ENCODE results near the gene TARDBP.
"Not testable (repeated sequence)": the region's sequence is repeated elsewhere in the genome, so short reads cannot be mapped to it uniquely, and the experiment has no call there.

The TARDBP gene

DNA sequence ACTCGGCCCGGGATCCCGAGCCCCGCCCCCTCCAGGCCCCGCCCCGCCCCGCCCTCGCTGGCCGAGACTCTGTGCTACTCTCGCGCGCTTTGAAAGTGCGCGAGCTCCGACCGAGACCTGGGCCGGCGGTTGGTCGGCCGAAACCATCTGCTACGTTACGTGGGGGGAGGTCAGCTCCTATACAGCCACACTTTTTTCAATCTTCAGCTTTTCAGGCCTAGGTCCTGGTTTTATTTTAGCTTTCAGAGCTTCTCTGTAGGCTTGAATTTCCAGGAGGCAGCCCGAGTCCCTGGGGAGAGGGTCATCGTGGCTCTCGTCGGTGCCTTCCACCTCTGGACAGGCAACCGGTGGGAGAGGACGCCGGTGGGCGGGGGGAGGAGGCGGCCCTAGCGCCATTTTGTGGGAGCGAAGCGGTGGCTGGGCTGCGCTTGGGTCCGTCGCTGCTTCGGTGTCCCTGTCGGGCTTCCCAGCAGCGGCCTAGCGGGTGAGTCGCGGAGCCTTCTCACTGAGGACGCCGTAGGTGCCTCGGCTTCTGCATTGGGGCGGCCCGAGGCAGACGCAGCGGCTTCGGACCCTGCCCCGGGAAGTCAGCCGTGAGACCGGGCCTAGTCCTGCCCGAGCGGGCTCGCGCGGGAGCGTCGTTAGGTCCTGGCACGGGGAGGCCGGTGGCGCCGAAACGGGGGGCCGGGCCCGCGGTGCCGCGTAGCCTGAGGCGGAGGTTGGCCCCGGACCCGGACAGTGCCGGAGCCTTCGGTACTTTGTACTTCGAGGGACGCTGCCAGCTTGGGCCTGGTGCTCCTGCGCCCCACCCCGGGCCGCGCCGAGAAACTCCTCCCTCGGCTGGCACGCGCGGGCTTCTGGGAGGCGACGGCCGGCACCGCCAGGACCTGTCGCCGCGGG, at the start of gene TARDBP:
Gene TARDBP, plus strand, starts transcription at position 395 of the 900 bp plus-strand sequence. CDS start 1,074 bp downstream, outside the sequence.
- DNase-seq (ENCODE audit: low spot score), result peak; percentile 99

DNA sequence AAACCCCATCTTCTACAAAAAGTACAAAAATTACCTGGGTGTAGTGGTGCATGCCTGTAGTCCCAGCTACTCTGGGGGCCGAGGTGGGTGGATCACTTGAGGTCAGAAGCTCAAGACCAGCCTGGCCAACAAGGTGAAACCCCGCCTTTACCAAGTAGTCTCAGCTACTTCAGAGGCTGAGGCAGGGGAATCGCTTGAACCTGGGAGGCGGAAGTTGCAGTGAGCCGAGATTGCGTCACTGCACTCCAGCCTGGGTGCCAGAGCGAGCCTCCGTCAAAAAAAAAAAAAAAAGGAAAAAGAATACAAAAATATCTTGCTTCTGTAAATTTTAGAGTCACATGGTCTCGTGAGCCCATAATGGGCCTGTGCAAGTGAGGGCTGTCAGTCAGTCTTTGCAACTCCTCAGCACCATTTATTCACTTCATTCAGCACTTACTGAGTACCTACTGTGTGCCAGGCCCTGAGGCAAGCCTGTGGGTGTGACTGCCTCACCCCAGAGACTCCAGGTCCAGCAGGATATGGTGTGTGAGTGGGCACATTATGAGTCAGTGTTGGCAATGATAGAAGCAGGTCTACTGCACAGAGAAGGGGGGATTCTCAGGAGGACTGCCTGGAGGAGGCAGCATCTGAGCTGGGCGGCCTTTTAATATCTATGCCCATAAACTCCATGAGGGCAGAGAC, 46.8 kb upstream of the TARDBP start:
- DNase-seq (ENCODE audit: low spot score), result no peak

DNA sequence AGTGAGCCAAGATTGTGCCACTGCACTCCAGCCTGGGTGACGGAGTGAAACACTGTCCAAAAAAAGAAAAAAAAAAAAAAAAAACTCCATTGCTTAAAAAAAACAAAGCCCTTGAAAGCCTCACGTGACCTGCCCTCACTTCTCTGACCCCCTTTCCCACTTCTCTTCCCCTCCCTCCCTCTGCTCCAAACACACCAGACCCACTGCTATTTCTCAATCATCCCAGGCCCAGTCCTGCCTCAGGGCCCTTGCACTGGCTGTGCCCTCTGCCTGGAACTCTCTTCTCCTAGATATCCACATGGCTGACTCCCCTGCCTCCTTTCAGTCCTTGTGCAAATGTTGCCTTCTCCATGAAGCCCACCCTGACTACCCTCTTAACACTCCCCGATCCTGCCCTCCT, 45.4 kb upstream of the TARDBP start:
- DNase-seq (ENCODE audit: low spot score), result no peak

DNA sequence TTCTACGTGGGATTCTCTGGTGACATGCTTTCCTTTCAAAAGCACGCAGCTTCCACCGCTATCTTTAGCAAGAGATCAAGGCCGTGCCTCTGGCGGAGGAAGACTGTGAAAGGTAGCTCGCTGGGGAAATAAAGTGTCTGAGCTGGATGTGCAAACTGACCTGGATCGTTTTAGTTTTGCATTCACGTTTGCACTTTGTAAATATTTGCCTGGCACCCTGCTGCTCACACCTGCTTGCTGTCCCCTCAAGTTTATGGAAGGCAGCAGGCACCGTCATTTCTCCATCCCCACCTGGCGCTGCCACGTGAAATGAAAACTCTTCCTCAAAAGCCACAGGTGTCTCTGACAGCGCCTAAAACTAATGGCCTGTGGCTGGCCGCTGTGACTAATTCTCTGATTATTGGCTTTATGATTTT, 44.0 kb upstream of the TARDBP start:
- DNase-seq (ENCODE audit: low spot score), result no peak

DNA sequence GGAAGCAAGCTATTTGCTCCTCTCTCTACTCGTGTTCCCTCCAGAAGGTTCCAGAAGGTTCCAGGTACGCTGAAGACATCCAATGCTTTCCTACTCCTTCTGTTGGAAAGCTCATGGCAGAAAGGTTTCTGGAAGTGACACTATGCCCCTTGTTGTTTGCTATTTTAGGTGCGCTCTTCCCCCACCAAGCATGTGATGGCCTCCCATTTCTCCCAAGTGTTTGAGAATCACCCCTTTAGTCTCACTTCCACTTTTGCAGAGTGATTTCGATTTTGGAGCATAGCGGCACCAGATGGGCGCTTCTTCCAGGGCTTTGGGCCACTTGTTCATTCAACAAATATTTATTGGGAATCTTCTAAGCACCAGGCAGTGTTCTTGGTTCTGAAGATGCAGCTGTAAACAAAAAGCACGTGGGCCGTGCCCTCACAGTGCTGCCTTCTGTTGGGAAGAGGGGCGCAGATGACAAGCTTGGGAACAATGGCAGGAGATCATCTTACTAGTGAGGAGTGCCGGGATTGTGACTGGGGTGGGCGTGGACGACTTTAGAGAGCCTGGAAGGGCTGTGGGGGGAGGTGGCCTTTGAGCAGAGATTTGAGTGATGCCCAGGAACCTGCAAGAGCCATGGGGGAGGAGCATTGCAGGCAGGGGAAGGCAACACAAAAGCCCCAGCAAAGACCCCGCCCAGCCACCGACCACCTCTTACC, 43.0 kb upstream of the TARDBP start:
- DNase-seq (ENCODE audit: low spot score), result no peak

DNA sequence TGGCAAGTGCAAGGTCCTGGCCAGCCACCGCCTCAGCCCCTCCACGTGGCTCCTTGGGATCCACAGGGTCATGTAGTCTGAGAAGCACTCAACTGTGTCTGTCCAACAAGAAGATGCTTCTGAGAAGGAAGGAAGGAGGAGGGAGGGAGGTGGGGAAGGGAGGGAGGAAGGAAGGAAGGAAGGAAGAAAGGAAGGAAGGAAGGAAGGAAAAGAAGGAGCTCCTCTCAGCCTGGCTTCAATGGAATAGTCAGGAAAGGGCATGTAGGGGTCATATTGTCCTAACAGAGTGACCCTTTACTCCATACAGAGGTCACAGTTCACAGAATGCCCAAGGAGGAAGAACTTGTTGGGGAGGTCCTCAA, 42.5 kb upstream of the TARDBP start:
- no peak for DNase-seq (ENCODE audit: low spot score)

DNA sequence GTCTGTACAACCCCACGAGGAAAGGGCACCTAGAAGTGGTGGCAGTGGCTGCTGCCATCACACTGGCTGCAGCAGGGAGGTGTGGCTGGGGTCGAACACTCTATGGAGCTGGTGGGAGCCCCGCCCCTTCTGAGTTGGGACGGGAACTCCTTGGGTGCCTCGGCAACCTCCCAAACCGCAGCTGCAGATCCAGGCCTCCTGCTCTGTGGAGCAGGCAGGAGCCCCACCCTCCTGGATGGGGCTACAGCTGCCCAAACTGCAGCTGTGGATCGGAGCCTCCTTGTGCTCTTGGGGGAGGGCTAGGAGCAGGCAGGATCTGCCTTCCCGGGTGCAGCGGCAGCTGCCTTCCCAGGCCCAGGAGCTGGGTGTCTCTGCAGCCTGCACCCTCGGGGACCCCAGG, 38.9 kb upstream of the TARDBP start:
- DNase-seq (ENCODE audit: low spot score), result peak; percentile 56

DNA sequence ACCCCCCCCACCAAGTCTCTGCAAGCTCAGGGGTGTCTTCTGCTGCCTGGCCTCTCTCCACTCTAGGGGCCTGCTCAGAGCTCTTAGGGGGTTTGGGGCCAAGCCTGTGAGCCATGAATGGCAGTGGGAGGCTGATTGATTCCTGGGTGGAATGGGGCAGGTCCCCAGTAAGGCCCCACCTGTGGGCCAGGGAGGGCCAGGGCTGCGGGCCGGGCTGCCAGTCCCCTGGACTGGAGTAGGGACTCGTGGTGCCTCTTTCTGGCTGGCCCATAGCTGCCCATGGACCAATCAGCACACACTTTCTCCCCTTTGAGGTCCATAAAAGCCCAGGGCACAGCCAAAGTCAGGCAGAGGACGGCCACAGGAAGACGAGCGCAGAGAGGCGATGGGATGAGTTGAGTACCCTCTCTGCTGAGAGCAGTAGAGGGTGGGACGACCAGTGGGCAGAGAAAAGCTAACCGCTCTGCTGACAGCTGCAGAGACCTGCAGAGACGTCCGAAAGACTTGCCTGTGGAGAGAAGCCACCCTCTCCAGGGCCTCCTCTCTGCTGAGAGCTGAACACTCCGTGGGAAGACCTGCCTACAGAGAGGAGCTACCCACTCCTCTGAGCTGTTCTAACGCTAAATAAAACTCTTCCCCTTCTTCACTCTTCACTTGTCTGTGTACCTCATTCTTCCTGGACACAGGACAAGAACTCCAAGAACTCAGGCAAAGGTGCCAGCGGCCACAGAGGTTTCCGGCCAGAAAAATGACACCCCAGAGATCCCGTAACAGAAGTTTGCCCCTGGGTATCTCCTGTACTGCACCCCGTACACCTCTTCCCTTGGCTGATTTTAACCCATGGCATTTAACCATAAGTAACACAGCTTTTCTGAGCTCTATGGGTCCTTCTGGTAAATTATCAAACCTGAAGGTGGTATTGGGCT, 38.2 kb upstream of the TARDBP start:
- DNase-seq (ENCODE audit: low spot score), result no peak

DNA sequence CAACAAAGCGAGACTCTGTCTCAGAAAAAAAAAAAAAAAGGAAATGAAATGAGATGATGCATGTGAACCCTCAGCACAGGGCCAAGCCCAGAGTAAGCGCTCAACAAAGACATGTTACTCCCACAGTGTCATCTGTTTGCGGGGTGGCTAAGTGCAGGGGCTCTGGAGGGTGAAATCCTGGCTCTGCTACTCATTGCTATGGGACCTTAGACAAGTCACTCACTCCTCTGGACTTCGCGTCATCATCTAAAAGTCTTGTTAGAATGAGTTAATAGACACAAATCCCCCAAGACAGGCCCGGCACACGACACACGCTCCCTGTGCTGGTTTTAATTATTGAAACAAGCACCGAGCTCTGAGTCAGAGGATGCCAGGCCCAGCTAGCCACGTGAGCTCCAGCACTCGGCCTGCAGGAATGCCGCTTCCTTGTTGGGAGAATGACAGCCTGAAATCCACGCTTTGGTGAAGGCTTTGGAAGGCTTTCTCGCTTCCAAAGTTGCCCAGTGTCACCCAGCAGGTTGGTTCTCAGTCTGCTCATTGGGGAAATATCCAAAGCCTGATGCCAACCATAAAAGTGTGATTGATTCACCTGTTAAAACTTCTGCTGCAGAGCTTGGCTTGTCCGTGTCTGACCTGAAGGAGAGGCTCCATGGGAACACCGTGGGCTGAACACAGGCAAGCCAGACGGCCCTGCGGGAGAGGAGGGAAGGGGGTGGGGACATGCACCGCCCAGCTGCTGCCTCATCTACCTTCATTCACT, 36.7 kb upstream of the TARDBP start:
- peak; percentile 95 for DNase-seq (ENCODE audit: low spot score)

DNA sequence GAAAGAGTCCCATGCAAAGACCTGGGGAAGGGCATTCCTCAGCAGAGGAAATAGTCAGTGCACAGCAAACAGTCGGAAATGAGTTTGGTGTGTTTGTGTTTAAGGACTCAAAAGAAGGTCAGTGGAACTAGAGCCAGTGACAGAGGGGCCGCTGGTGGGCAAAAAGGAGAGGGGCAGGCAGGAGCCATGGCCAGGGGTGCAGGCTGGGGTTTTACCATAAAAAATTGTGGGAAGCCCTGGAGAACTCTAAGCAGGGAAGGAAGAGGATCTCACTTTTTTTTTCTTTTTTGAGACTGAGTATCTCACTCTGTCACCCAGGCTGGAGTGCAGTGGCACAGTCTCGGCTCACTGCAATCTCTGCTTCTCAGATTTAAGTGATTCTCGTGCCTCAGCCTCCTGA, 33.7 kb upstream of the TARDBP start:
- DNase-seq (ENCODE audit: low spot score), result no peak

DNA sequence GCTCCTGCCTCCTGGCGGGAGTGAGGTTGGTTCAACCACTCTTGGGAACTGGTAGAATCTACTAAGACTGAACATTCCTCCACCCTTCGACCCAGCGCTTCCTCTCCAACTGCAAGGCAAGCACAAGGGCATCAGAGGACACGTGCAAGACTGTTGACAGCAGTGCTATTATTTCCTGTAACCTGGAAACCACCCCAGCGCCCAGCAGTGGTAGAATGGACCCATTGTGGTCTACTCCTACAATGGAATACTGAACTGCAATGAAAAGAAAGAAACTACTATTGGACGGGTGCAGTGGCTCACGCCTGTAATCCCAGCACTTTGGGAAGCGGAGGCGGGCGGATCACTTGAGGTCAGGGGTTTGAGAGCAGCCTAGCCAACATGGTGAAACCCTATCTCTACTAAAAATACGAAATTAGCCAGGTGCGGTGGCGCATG, 33.0 kb upstream of the TARDBP start:
- DNase-seq (ENCODE audit: low spot score), result no peak

DNA sequence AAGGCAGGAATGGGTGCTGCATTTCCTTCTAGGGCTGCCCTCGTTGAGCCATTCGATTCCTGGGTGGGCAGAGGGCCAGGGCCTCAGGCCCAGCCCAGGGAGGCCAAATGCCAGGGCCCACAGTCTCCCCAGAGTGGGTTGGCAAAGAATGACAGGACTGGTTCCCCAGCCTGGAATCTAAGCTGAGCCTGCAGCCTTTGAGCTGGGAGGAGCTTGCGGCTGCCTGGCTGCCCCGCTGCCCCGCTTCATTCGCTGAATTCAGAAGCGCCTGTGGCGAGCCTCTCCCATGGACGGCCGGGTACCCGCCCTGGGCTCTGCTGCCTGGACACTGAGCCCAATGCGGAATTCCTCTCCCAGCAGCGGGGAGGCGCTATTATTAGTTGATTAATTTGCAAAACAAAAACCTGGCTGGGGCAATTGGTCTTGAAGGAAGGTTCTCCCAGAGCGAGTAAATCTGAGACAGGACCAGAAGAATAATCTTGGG, 32.3 kb upstream of the TARDBP start:
- DNase-seq (ENCODE audit: low spot score), result peak; percentile 90

DNA sequence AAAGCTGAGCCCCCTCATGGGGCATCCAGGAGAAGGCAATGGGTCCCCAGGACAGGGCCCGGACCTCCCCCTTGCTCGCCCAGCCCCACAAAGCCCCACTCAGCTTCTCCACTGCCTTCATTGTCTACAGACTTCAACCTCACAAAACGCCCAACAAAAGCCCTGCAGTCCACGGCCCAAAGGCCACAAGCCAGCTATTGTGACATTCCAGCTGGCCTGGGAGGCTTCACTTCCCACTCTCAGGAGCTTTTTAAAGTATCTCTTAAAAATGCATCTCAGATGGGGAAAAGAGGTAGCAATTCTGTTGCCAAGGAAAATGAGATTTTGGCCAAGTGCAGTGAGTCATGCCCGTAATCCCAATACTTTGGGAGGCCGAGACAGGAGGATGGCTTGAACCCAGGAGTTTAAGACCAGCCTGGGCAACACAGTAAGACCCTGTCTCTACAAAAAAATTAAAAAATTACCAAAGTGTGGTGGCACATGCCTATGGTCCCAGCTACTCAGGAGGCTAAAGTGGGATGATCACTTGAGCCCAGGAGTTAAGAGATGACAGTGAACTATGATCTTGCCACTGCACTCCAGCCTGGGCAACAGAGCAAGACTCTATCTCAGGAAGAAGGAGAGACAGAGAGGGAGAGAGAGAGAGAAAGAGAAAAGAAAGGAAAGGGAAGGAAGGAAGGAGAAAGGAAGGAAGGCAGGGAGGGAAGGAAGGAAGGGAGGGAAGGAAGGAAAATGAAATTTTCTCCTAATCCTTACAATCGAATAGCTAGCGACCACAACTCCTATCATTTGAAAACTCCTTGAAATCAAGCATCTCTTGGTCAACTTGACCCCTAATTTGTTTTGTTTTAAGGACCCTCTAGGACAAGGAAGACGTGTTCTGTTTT, 31.4 kb upstream of the TARDBP start:
- DNase-seq (ENCODE audit: low spot score), result peak; percentile 73

DNA sequence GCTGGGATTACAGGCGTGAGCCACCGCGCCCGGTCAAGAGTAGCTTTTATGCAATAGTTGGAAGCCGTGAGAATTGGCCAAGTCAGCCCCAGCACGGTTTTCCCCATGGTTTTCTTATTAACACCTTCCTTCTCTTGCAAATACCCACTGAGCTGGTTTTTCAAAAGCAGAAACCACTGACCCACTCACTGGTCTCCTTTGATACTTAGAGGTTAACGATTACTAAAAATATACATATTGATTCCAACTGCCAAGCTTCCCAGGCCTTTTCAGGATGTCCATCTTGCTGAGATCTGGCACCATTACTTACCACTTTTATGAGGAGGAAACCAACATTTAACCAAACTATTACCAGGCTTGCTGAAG, 25.9 kb upstream of the TARDBP start:
- DNase-seq (ENCODE audit: low spot score), result no peak

DNA sequence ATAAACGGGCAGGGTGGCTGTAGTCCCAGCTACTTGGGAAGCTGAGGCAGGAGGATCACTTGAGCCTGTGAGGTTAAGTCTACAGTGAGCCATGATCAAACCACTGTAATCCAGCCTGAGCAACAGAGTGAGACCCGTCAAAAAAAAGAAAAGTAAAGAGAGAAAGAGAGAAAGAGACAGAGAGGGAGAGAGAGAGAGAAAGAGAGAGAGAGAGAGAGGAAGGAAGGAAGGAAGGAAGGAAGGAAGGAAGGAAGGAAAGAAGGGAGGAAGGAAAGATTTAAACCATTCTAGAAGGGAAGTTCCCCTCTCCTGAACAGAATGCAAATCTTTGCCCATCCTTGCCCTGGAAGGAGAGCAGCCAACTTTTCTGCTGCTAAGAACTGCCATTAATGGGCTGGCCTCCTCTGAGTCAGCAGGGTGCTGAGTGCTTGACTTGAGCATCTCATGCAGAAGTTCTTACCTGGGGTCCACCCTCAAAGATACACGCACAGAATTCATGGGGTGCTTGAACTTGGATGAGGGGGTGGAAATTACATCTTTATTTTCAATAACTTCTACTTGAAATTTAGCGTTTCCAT, 24.5 kb upstream of the TARDBP start:
- DNase-seq (ENCODE audit: low spot score), result no peak

DNA sequence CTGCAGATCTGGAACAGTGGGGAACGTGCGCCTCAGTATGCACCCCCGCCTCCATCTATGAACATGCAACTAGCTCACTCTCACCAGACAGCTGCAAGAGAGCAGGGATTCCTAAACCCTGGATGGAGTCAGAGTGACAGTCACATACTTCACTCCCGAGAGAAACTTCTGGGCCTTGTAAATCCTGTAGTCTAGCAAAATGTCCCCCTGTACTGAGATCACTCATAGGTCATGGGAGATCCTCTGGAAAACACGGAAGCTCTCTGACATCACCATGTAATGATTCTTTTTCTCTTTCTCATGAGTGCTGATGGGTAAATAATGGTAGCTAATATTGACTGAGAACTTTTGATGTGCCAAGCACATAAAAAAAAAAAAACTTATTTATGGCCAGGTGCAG, 23.4 kb upstream of the TARDBP start:
- no peak for DNase-seq (ENCODE audit: low spot score)

DNA sequence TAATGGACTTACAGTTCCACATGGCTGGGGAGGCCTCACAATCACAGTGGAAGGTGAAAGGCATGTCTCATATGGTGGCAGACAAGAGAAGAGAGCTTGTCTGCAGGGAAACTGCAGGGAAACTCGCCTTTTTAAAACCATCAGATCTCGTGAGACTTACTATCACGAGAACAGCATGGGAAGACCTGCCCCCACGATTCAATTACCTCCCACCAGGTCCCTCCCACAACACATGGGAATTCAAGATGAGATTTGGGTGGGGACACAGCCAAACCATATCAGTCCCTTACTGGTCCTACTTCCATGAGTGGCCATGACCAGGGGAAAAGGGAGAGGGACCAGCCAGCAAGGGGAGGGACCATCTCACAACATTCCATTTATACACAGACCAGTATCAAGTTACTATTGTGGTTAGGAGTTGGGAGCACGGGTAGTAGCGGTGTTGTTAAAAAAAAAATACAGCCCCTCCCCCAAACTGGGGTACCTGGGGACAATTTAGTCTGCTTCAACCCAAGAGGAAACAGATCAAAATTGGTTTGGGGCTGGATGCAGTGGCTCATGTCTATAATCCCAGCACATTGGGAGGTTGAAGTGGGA, 22.4 kb upstream of the TARDBP start:
- DNase-seq (ENCODE audit: low spot score), result not testable (repeated sequence)

DNA sequence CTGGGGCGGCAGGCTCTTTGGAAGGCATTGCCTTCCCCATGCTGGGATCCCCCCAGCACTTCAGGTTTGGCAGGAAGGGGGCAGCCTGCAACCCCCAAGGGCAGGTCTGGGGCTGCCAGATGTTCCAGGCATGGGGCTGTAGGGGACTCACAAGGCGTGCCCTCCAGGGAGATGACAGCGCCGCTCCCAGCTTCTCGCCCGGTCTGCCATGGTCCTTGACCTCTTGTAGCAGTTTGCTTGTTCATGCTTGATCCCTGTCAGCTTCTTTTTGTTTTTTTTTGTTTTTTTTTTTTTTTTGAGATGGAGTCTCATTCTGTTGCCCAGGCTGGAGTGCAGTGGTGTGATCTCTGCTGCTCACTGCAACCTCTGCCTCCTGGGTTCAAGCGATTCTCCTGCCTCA, 21.6 kb upstream of the TARDBP start:
- no peak for DNase-seq (ENCODE audit: low spot score)

DNA sequence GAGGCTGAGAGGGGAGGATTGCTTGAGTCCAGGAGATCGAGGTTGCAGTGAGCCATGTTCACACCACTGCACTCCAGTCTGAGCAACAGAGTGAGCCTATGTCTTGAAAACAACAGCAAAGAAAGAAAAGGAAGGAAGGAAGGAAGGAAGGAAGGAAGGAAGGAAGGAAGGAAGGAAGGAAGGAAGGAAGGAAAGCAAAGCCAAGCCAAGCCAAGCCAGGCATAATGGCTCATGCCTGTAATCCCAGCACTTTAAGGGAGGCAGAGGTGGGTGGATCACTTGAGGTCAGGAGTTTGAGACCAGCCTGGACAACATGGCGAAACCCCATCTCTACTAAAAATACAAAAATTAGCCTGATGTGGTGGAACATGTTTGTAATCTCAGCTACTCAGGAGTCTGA, 20.4 kb upstream of the TARDBP start:
- not testable (repeated sequence) for DNase-seq (ENCODE audit: low spot score)
